Endothelial cell of umbilical vein (primary cell): ENCODE measurements around the gene SETD2. TPM values are rescaled to one million over a fixed set of nuclear protein-coding genes. Genes with fewer than 3 reads are reported as not detected.

Source experiments
- BruUV-seq: library from RNA; stranded (reverse); fragments of 400-500 nt; replicated peaks from 2 replicates; lab custom pipeline; 2021; lab: Mats Ljungman, UMichigan
- CTCF ChIA-PET: fragments of 300-600, 350-600 bp; sonication (Branson Sonifier 250); formaldehyde crosslinking; loops from one replicate; lab custom pipeline; 2021; ENCODE audit warnings: antibody characterized with exemption, inconsistent platforms; lab: Charles Lee
- POLR2A ChIA-PET: fragments of 300-600, 350-600 bp; sonication (Branson Sonifier 250); formaldehyde crosslinking; loops from one replicate; lab custom pipeline; 2021; ENCODE audit warnings: antibody characterized with exemption, inconsistent platforms; lab: Charles Lee
- DNase-seq: peaks from one replicate; pipeline ENCODE4 v3.0.0-alpha.2; 2011; ENCODE audit warnings: low read depth, low spot score
- FAIRE-seq: peaks from 2 replicates; lab custom pipeline; 2011; peaks lifted over from hg19 to GRCh38; lab: Jason Lieb, UNC
- H2AFZ ChIP-seq: 2 replicates; pipeline ENCODE4 v1.6.0; 2012; ENCODE audit warnings: low read depth, low read length, control low read depth, inconsistent platforms
- H3K27ac ChIP-seq: 2 replicates; pipeline ENCODE4 v1.5.1; 2011; ENCODE audit warnings: low read depth, mild to moderate bottlenecking, control low read depth, low read length, moderate library complexity; ENCODE audit not compliant: insufficient read depth
- H3K27me3 ChIP-seq, 2 experiments: 2 replicates each; pipeline versions ENCODE4 v1.6.0 to v1.6.1; 2011; ENCODE audit warnings: low read length in 2 of 2, mixed read lengths in 1 of 2; ENCODE audit not compliant: control insufficient read depth in 2 of 2, insufficient read depth in 2 of 2
- H3K36me3 ChIP-seq, 2 experiments: 2 replicates in 1 of 2; 3 replicates in 1 of 2; pipeline ENCODE4 v1.5.1; 2011; ENCODE audit warnings: low read length in 2 of 2, mild to moderate bottlenecking in 1 of 2, moderate library complexity in 1 of 2; ENCODE audit not compliant: control insufficient read depth in 2 of 2, insufficient read depth in 2 of 2; ENCODE audit errors: extremely low read depth in 1 of 2
- H3K4me1 ChIP-seq: 3 replicates; pipeline ENCODE4 v1.5.1; 2011; ENCODE audit warnings: mild to moderate bottlenecking, low read length; ENCODE audit not compliant: control insufficient read depth, insufficient read depth; ENCODE audit errors: extremely low read depth
- H3K4me2 ChIP-seq: 2 replicates; pipeline ENCODE4 v1.6.1; 2011; ENCODE audit warnings: low read length, control low read depth, mixed read lengths; ENCODE audit not compliant: insufficient read depth
- H3K4me3 ChIP-seq, 3 experiments: fragments of 200-600 bp in 1 of 3; sonication (generic), shearing (Covaris generic) in 1 of 3; replicated peaks in 1 of 3; 2 replicates each; pipeline ENCODE4 v1.5.1; 2011 to 2016; ENCODE audit warnings: control low read depth in 3 of 3, low read length in 3 of 3, mild to moderate bottlenecking in 2 of 3, inconsistent platforms in 1 of 3, low read depth in 1 of 3, moderate library complexity in 1 of 3; ENCODE audit not compliant: insufficient read depth in 1 of 3
- H3K79me2 ChIP-seq: 2 replicates; pipeline ENCODE4 v1.6.0; 2012; ENCODE audit warnings: low read length, inconsistent platforms; ENCODE audit not compliant: control insufficient read depth, insufficient read depth
- H3K9ac ChIP-seq: replicated peaks from 2 replicates; pipeline ENCODE3; 2011; ENCODE audit warnings: low read length, control low read depth; ENCODE audit not compliant: insufficient read depth; ENCODE audit errors: extremely low read depth
- H3K9me1 ChIP-seq: replicated peaks from 3 replicates; pipeline ENCODE4 v1.6.0; 2011; ENCODE audit warnings: mild to moderate bottlenecking, low read length; ENCODE audit not compliant: control insufficient read depth, insufficient read depth; ENCODE audit errors: extremely low read depth
- H3K9me3 ChIP-seq: replicated peaks from 2 replicates; pipeline ENCODE4 v1.5.1; 2012; ENCODE audit warnings: low read length, inconsistent platforms; ENCODE audit not compliant: control insufficient read depth, insufficient read depth
- H4K20me1 ChIP-seq: replicated peaks from 2 replicates; pipeline ENCODE3; 2011; ENCODE audit warnings: mild to moderate bottlenecking, low read length; ENCODE audit not compliant: control insufficient read depth, insufficient read depth; ENCODE audit errors: extremely low read depth
- CTCF ChIP-seq, 2 donors: IDR thresholded peaks; 1 replicate in 1 of 2; 2 replicates in 1 of 2; pipeline ENCODE4 v1.5.1; 2011; ENCODE audit warnings: low read length in 2 of 2, mild to moderate bottlenecking in 2 of 2, moderate library complexity in 2 of 2, control low read depth in 1 of 2, inconsistent platforms in 1 of 2, low read depth in 1 of 2; ENCODE audit not compliant: insufficient read depth in 1 of 2; ENCODE audit errors: extremely low read depth in 1 of 2
- EZH2 ChIP-seq: IDR thresholded peaks from 2 replicates; pipeline ENCODE4 v1.6.1; 2012; ENCODE audit warnings: borderline replicate concordance, low read depth, mild to moderate bottlenecking, moderate library complexity, low read length, inconsistent platforms; ENCODE audit not compliant: severe bottlenecking
- FOS ChIP-seq: IDR thresholded peaks from 2 replicates; pipeline ENCODE4 v1.6.1; 2011; ENCODE audit warnings: mild to moderate bottlenecking, low read length, moderate library complexity, borderline replicate concordance; ENCODE audit not compliant: insufficient read depth
- GATA2 ChIP-seq: IDR thresholded peaks from 2 replicates; pipeline ENCODE4 v1.7.0; 2011; ENCODE audit warnings: low read depth, mild to moderate bottlenecking, moderate library complexity, mixed read lengths, low read length; ENCODE audit not compliant: insufficient read length, insufficient read depth
- JUN ChIP-seq: IDR thresholded peaks from 2 replicates; pipeline ENCODE4 v1.6.1; 2011; ENCODE audit warnings: borderline replicate concordance, low read depth; ENCODE audit not compliant: insufficient read length, insufficient read depth
- MAX ChIP-seq: IDR thresholded peaks from 2 replicates; pipeline ENCODE4 v1.6.1; 2011; ENCODE audit not compliant: insufficient read depth, insufficient read length
- MYC ChIP-seq: IDR thresholded peaks from one replicate; pipeline ENCODE4 v1.6.1; 2011; ENCODE audit warnings: mild to moderate bottlenecking, low read depth, low read length
- POLR2A ChIP-seq: IDR thresholded peaks from 2 replicates; pipeline ENCODE4 v1.6.1; 2012; ENCODE audit warnings: low read depth, mild to moderate bottlenecking, control low read depth, low read length
- POLR2AphosphoS5 ChIP-seq: IDR thresholded peaks from 2 replicates; pipeline ENCODE4 v1.6.1; 2012; ENCODE audit warnings: low read depth, mild to moderate bottlenecking, control low read depth, low read length, moderate library complexity; ENCODE audit not compliant: insufficient read depth
- dilution Hi-C: fragments of 300-500 bp; cut with MboI; formaldehyde crosslinking; loops from one replicate; pipeline ENCODE4 v1.15.0; 2019; ENCODE audit warnings: low sequenced_read_pairs; ENCODE audit not compliant: extremely low pct_ligation_motif_present
- intact Hi-C: fragments of 100-400 bp; cut with micrococcal nuclease; formaldehyde crosslinking; loops from one replicate; pipeline ENCODE4 v1.10.0; 2022
- polyA plus RNA-seq, 4 experiments: library from polyadenylated mRNA; depleted of rRNA in 3 of 4; stranded (reverse) in 3 of 4; unstranded in 1 of 4; fragments of >200 nt; gene quantifications; 2 replicates each; pipeline versions ENCODE4 v1.2.1 to v1.2.3, GENCODE V29; 2011 to 2012; ENCODE audit warnings: missing spikeins in 1 of 4
- total RNA-seq: library from RNA; stranded (reverse); gene quantifications from 2 replicates; pipeline ENCODE4 v1.2.3, GENCODE V29; 2021

SETD2 gene
- total and polyA plus RNA-seq, 2 donors (not counting 3 experiments of a cell fraction or from before 2014, with no cell fraction given), result 13.7 to 41.4 TPM

- BruUV-seq, result TSS peak; percentile 57
- no peak overlapping the region for H3K4me2 ChIP-seq
- POLR2A ChIA-PET, result no interaction called here
Measured at GRCh38 chr3:47016086-47016933, 147.6 kb downstream of the SETD2 start.

More at GRCh38 chr3:47016086-47016933, 147.6 kb downstream of the SETD2 start:
- no peaks in the 10 kb centered on the region for H3K27me3 ChIP-seq
- no peak overlapping the region for H3K9ac ChIP-seq
- TF ChIP-seq EZH2 (no peak), POLR2A (no peak), FOS (no peak), POLR2AphosphoS5 (no peak), GATA2 (no peak), JUN (no peak), MAX (no peak), MYC (no peak), CTCF (IDR thresholded peaks at IDR 0.05; ENCODE audit: extremely low read depth in 1 of 2, insufficient read depth in 1 of 2, low read depth in 1 of 2, low read length in 2 of 2) (no peak)
- CTCF ChIA-PET, result no interaction called here
- H3K36me3 ChIP-seq, result peaks cover 6 to 19% of the 10 kb centered on the region in 2 experiments
- no peaks in the 10 kb centered on the region for H3K9me1 ChIP-seq
- no peak for DNase-seq
- intact Hi-C loops, result loop anchor here (10.0 kb wide), 1 partner anchor 358 kb away; no protein-coding TSS in a partner anchor
- H2AFZ ChIP-seq, result no peak overlapping the region
- dilution Hi-C loops, result no loop called here
- no peaks in the 10 kb centered on the region for H3K79me2 ChIP-seq
- H3K9me3 ChIP-seq, result no peaks in the 10 kb centered on the region
- no peak overlapping the region for H3K4me3 ChIP-seq
- H3K27ac ChIP-seq, result peak overlapping the region; percentile 6
- FAIRE-seq, result no peak
- no peaks in the 10 kb centered on the region for H4K20me1 ChIP-seq
- peaks cover 11% of the 10 kb centered on the region for H3K4me1 ChIP-seq
